HG03045 (cell line): Measurements from ENCODE around the gene PCNX4.
"Not testable (repeated sequence)": the region's sequence is repeated elsewhere in the genome, so short reads cannot be mapped to it uniquely, and the experiment has no call there.

Experiments used
- ATAC-seq: cut with Tn5 transposase; IDR thresholded peaks from one replicate; pipeline ENCODE4 v1.9.1; 2021; ENCODE audit warnings: mild to moderate bottlenecking, moderate library complexity; ENCODE audit not compliant: unreplicated experiment

PCNX4 gene

GRCh38 chr14:60091550-60092525 lies at the start of gene PCNX4:
TSS of gene PCNX4 (plus strand) at chr14:60091923. CDS start at chr14:60107639, 15,716 bp downstream.
- ATAC-seq = peak; percentile 96

- not testable (repeated sequence) for ATAC-seq
These were observed 43.7 kb upstream of the PCNX4 start for GRCh38 chr14:60047976-60048375.

- ATAC-seq = no peak
These were observed 40.0 kb upstream of the PCNX4 start for GRCh38 chr14:60051721-60052221.

- no peak for ATAC-seq
These were observed 33.6 kb upstream of the PCNX4 start for GRCh38 chr14:60058087-60058486.

- no peak for ATAC-seq
These were observed 30.4 kb upstream of the PCNX4 start for GRCh38 chr14:60061371-60061770.

GRCh38 chr14:60064491-60065072 lies 27.1 kb upstream of the PCNX4 start:
- ATAC-seq = no peak

- ATAC-seq = no peak
These were observed 23.8 kb upstream of the PCNX4 start for GRCh38 chr14:60067882-60068281.

GRCh38 chr14:60079723-60080122 lies 12.0 kb upstream of the PCNX4 start:
- ATAC-seq = no peak

GRCh38 chr14:60085085-60085484 lies 6.6 kb upstream of the PCNX4 start:
- ATAC-seq = no peak

GRCh38 chr14:60085693-60086092 lies 6.0 kb upstream of the PCNX4 start:
- ATAC-seq = no peak

GRCh38 chr14:60087668-60088067 lies 4.1 kb upstream of the PCNX4 start:
- no peak for ATAC-seq

GRCh38 chr14:60089221-60089620 lies 2.5 kb upstream of the PCNX4 start:
- no peak for ATAC-seq

- ATAC-seq = no peak
These were observed 731 bp upstream of the PCNX4 start for GRCh38 chr14:60090864-60091519.

- no peak for ATAC-seq
These were observed 800 bp downstream of the PCNX4 start for GRCh38 chr14:60092526-60092920.

GRCh38 chr14:60093080-60093479 lies 1.4 kb downstream of the PCNX4 start:
- ATAC-seq = no peak

- ATAC-seq = no peak
These were observed 1.9 kb downstream of the PCNX4 start for GRCh38 chr14:60093606-60094005.

- no peak for ATAC-seq
These were observed 2.7 kb downstream of the PCNX4 start for GRCh38 chr14:60094306-60094897.

- ATAC-seq = no peak
These were observed 3.5 kb downstream of the PCNX4 start for GRCh38 chr14:60095231-60095630.

- ATAC-seq = no peak
These were observed 4.2 kb downstream of the PCNX4 start for GRCh38 chr14:60095781-60096450.

GRCh38 chr14:60097974-60098373 lies 6.3 kb downstream of the PCNX4 start:
- no peak for ATAC-seq
